ENCODE data around the gene CD247.

Gene CD247

GRCh38 chr1:167412072-167412471, 106.3 kb downstream of the CD247 start:
- no peak for TF ChIP-seq CTCF (IDR thresholded peaks at IDR 0.05; ENCODE audit: insufficient read depth, low read depth, low read length, missing control alignments)
- DNase-seq (ENCODE audit: low read depth): no peak
- H3K4me3 ChIP-seq (ENCODE audit: low read depth, low read length): no peak overlapping the region

GRCh38 chr1:167409183-167409582, 109.1 kb downstream of the CD247 start:
- peak; percentile 30 for DNase-seq (ENCODE audit: low read depth)
- H3K4me3 ChIP-seq (ENCODE audit: low read depth, low read length): no peak overlapping the region
- peak; percentile 30 for TF ChIP-seq CTCF (IDR thresholded peaks at IDR 0.05; ENCODE audit: insufficient read depth, low read depth, low read length, missing control alignments)

- DNase-seq (ENCODE audit: low read depth): no peak
- no peak overlapping the region for H3K4me3 ChIP-seq (ENCODE audit: low read depth, low read length)
Measured at GRCh38 chr1:167408355-167408754, 110.0 kb downstream of the CD247 start.

GRCh38 chr1:167404908-167405307, 113.4 kb downstream of the CD247 start:
- no peak for DNase-seq (ENCODE audit: low read depth)
- H3K4me3 ChIP-seq (ENCODE audit: low read depth, low read length): no peak overlapping the region
- no peak for TF ChIP-seq CTCF (IDR thresholded peaks at IDR 0.05; ENCODE audit: insufficient read depth, low read depth, low read length, missing control alignments)

More at GRCh38 chr1:167408355-167408754, 110.0 kb downstream of the CD247 start:
- TF ChIP-seq CTCF (IDR thresholded peaks at IDR 0.05; ENCODE audit: insufficient read depth, low read depth, low read length, missing control alignments): no peak

GRCh38 chr1:167404161-167404888, 114.0 kb downstream of the CD247 start:
- no peak for TF ChIP-seq CTCF (IDR thresholded peaks at IDR 0.05; ENCODE audit: insufficient read depth, low read depth, low read length, missing control alignments)
- DNase-seq (ENCODE audit: low read depth): no peak
- H3K4me3 ChIP-seq (ENCODE audit: low read depth, low read length): no peak overlapping the region

GRCh38 chr1:167401260-167401873, 117.0 kb downstream of the CD247 start:
- TF ChIP-seq CTCF (IDR thresholded peaks at IDR 0.05; ENCODE audit: insufficient read depth, low read depth, low read length, missing control alignments): peak; percentile 54
- H3K4me3 ChIP-seq (ENCODE audit: low read depth, low read length): no peak overlapping the region
- DNase-seq (ENCODE audit: low read depth): peak; percentile 75
